COLO668 (cell line): ENCODE results near the gene REG4.
"Not testable (repeated sequence)": the region's sequence is repeated elsewhere in the genome, so short reads cannot be mapped to it uniquely, and the experiment has no call there.

Source experiments
- DNase-seq: peaks from one replicate; lab custom pipeline; 2025; ENCODE audit not compliant: unreplicated experiment; lab: John Stamatoyannopoulos, UW

REG4 gene

DNA sequence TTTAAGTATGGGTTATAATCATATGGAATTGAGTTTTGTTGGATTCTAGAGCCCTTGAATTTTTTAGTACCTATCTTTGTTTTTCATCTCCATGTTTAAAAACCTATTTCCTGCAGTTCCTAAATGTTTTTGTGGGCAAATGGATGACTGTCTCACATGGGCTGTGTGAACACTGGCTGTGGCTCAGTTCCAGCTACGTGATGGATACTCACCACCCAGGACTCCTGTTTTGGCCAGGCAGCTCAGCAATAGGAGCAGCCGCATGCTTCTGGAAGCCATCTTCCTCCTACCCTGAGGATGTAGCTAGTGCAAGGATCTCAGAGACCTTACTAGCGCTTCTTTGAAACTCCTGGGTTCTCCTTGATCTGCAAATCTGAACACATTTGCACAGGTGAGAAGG is 2.8 kb downstream of the REG4 start:
- DNase-seq, result no peak

- no peak for DNase-seq
Observed at GRCh38 chr1:119806489-119806888, 4.8 kb downstream of the REG4 start.

- no peak for DNase-seq
Observed at GRCh38 chr1:119805746-119806145, 5.5 kb downstream of the REG4 start.

- DNase-seq, result no peak
Observed at GRCh38 chr1:119805247-119805646, 6.0 kb downstream of the REG4 start.

DNA sequence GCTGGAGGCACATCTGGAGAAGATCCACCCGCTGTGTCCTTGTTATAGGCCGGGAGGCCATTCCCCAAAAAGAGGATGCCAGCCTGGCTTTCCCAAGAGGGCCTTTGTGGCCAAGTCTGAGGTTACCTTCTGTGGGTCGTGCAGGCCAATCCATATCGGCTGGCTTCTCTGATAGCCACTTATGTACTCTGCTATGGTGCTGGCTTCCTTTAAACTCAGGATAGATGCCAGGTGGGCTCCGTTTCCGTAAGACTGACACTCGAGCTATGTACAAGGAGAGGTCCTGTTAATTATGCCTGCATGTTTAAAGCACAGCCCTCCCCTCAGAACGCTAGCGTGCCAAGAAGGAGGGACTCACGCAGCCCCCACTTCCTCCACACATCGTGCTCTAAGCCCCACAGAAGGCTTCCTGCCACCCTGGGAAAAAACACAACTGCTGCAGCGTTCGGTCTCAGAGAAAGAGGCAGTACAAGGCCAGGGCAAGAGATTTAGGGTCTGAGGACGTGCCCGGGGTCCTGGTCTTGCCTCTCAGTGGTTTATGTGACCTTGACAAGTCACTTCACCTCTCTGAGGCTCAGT is 11.6 kb downstream of the REG4 start:
- DNase-seq, result no peak

GRCh38 chr1:119799003-119799402 is 12.3 kb downstream of the REG4 start:
- DNase-seq, result no peak

GRCh38 chr1:119797606-119798005 is 13.7 kb downstream of the REG4 start:
- DNase-seq, result no peak

- DNase-seq, result no peak
Observed at GRCh38 chr1:119797162-119797561, 14.1 kb downstream of the REG4 start.

DNA sequence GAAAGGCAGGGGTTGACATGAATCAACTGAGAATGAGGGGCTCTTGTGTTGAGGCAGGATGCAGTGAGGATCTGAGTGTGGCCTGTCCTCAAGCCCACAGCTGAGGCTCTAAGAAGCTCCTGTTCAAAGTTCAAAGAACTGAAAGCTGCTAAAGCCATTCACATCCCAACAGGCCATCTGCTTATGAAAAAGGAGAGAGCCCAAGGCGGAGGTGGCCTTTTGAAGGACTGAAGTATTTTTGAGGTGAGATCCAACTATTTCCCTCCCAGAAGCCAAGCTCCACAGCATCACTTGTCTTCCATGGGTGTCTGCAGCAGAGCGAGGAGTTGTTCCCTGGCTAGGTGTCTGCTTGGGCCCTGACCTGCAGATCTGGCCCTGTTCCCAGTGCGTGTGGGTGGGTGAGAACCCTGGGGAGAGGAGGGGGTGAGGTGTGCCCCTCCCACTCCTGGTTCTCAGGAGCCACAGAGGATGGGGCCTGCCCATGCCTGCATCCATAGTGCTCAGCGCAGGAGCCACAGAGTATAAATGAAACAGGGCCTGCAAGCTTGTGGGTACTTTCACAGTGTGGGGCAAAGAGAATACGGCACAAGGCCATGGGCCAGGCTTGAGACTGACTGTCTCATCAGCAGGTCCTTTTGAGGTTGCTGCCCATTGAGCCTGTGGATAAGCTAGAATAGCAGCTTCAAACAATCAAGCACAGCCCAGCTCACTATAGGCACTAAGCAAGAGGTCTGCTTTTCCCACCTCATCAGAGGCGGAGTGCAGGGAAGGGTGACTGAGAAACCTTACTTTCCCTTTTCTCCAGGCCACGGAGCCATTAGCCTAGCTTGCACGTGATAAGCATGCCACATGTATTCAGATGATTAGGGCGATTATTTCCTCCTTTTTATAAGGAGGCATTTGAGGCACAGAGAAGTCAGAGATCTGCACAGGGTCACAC is 15.7 kb downstream of the REG4 start:
- DNase-seq, result no peak

DNA sequence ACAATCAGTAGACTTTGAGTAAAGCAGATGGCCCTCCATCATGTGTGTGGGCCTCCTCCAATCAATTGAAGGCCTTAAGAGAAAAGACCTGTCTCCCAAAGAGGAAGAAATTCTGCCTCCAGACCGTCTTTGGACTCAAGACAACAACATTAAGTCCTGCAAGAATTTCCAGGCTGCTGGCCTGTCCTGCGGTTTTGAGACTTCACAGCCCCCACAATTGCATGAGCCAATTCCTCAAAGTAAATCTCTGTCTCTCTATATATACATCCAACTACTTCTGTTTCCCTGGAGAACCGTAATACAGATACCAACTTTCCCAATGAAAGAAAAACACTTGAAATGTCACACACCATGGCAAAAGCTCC is 16.4 kb downstream of the REG4 start:
- no peak for DNase-seq

GRCh38 chr1:119794230-119794875 is 16.9 kb downstream of the REG4 start:
- no peak for DNase-seq

GRCh38 chr1:119791377-119791776 is 19.9 kb downstream of the REG4 start:
- DNase-seq, result no peak

GRCh38 chr1:119790451-119791198 is 20.6 kb downstream of the REG4 start:
- DNase-seq, result peak; percentile 31

DNA sequence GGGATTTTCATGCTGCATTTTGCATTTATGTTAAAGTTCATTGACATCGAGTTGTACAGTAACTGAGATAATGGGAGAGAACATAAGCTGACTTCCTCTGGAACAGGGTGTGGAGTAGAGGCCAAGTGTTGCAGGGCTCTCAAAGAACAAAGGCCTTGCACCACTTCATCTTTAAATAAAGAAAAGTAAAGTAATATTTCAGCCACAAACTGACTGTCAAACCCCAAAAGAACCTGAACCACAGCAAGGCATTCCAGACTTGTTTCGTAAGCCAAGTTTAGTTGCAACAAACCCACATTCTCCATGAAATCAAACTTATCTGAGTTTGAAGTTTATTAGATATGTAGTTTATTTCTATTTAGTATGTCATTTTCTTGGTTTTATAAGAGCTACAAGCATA is 23.5 kb downstream of the REG4 start:
- no peak for DNase-seq

- not testable (repeated sequence) for DNase-seq
Observed at GRCh38 chr1:119786473-119787050, 24.7 kb downstream of the REG4 start.

- DNase-seq, result not testable (repeated sequence)
Observed at GRCh38 chr1:119786046-119786445, 25.2 kb downstream of the REG4 start.

DNA sequence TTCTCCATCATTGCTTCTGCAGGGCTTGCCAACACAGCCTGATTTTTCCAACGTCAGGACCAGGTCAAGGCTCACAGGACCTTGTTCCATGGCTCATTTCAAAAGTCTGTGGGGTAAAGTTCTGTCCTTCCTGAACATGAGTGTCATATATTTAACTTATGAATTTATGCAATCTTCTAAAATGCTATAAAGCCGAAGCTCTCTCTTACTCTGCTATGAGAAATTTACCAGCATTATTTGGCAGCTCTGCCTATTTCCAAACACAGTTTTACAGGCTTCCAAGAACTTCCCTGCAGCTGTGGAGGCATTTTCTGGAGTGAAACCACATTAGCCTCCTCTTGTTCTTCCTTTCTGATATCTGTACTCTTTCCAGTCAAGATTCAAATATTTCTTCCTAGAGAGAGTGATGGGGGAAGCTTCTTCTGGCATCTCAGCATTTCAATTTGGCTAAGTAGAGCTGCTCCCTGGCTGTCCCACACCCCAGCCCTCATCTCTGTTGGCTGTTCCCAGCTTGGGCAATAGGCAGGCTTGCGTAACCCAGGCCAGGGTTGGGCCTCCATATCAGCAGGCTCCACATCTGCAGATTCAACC is 27.0 kb downstream of the REG4 start:
- no peak for DNase-seq

DNA sequence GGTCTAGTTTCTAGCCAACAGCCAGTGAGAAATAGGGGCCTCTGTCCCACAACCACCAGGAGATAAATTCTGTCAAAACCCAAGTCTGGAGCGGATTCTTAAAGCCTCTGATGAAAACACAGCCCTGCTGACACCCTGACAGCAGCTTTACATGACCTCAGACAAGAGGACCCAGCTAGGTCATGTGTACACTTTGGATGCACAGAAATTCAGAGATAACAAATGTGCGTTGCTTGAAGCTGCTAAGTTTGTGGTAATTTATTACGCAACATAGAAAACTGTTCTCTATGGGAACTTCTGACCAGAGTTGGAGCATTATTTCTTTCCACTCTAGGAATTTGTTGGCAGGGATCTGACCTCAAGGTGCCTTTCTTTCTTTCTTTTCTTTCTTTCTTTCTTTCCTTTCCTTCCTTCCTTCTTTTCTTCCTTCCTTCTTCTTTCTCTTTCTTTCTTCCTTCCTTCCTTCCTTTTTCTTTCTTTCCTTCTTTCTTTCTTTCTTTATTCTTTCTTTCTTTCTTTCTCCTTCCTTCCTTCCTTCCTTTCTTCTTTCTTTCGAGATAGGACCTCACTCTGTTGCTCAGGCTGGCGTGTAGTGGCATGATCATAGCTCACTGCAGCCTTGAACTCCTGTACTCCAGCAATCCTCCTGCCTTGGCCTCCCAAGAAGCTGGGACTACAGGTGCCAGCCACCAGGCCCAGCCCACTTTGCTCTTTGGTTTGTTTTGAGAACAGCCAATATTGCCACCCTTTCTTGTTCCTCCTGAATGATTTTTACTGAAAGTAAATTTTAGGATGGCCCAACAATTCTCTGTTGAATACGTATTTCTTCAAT is 27.7 kb downstream of the REG4 start:
- DNase-seq, result no peak

- peak; percentile 40 for DNase-seq
Observed at GRCh38 chr1:119782631-119783325, 28.5 kb downstream of the REG4 start.
